HepG2 (cell line): ENCODE results near the gene BLCAP. TPM values are rescaled to one million over a fixed set of nuclear protein-coding genes. Genes with fewer than 3 reads are reported as not detected.
A peak's percentile ranks its signal among the peaks of the same experiment; 100 is the strongest.

Experiments used
- ATAC-seq: fragments of 200-7000 bp; cut with Tn5 transposase; 3 replicates; pipeline ENCODE4 v1.9.1; 2020; ENCODE audit warnings: mild to moderate bottlenecking, moderate library complexity
- BruUV-seq: library from RNA; stranded (reverse); fragments of 400-500 nt; replicated peaks from 2 replicates; lab custom pipeline; 2021; lab: Mats Ljungman, UMichigan
- CTCF ChIA-PET: fragments of 300-600 bp; formaldehyde crosslinking; extraction: SDS; loops from one replicate; lab custom pipeline; 2021; ENCODE audit warnings: low total read pairs, inconsistent platforms, low intra/inter-chr PET ratio; lab: Yijun Ruan, JAX
- POLR2A ChIA-PET: fragments of 350-600 bp; sonication (Branson Sonifier 250); formaldehyde crosslinking; loops from one replicate; lab custom pipeline; 2020; ENCODE audit warnings: antibody characterized with exemption, inconsistent platforms; lab: Yijun Ruan, JAX
- DNase-seq: peaks from one replicate; pipeline ENCODE4 v3.0.0-alpha.2; 2015; ENCODE audit warnings: low spot score
- FAIRE-seq: peaks from 3 replicates; lab custom pipeline; 2011; peaks lifted over from hg19 to GRCh38; lab: Jason Lieb, UNC
- H2AFZ ChIP-seq: one replicate; pipeline ENCODE4 v1.6.1; 2011; ENCODE audit warnings: low read length, inconsistent platforms
- H3K27ac ChIP-seq: fragments of 300-600 bp; 3 replicates; pipeline ENCODE4 v1.8.0; 2011; ENCODE audit warnings: mixed run types, mild to moderate bottlenecking, mixed read lengths, low read length, inconsistent platforms; ENCODE audit not compliant: insufficient read depth; ENCODE audit errors: extremely low read length
- H3K27me3 ChIP-seq, 2 experiments: fragments of 200-600 bp in 1 of 2; 2 replicates in 1 of 2; 3 replicates in 1 of 2; pipeline versions ENCODE4 v1.6.0 to v1.8.0; 2011; ENCODE audit warnings: low read length in 2 of 2, mild to moderate bottlenecking in 2 of 2, moderate library complexity in 2 of 2, inconsistent platforms in 1 of 2; ENCODE audit not compliant: insufficient read depth in 2 of 2, control insufficient read depth in 1 of 2
- H3K36me3 ChIP-seq, 2 experiments: fragments of 200-600 bp in 1 of 2; replicated peaks in 1 of 2; 2 replicates in 1 of 2; 3 replicates in 1 of 2; pipeline versions ENCODE4 v1.5.1 to v1.8.0; 2011; ENCODE audit warnings: low read length in 2 of 2, inconsistent platforms in 1 of 2; ENCODE audit not compliant: insufficient read depth in 2 of 2, control insufficient read depth in 1 of 2
- H3K4me1 ChIP-seq: 2 replicates; pipeline ENCODE4 v1.5.1; 2012; ENCODE audit warnings: low read length, inconsistent platforms; ENCODE audit not compliant: insufficient read depth
- H3K4me2 ChIP-seq: 2 replicates; pipeline ENCODE4 v1.6.0; 2011; ENCODE audit warnings: low read depth, low read length, inconsistent platforms
- H3K4me3 ChIP-seq, 3 experiments: fragments of 200-600 bp in 1 of 3; sonication (generic), shearing (Covaris generic) in 1 of 3; replicated peaks in 1 of 3; 2 replicates each; pipeline ENCODE4 v1.5.1; 2011 to 2016; ENCODE audit warnings: low read length in 3 of 3, inconsistent platforms in 2 of 3, low read depth in 2 of 3, mild to moderate bottlenecking in 2 of 3, control low read depth in 1 of 3, mixed read lengths in 1 of 3; ENCODE audit not compliant: insufficient read depth in 1 of 3
- H3K79me2 ChIP-seq: one replicate; pipeline ENCODE4 v1.6.1; 2011; ENCODE audit warnings: low read length, inconsistent platforms; ENCODE audit not compliant: insufficient read depth
- H3K9ac ChIP-seq: 2 replicates; pipeline ENCODE4 v1.6.0; 2011; ENCODE audit warnings: mild to moderate bottlenecking, low read depth, low read length, inconsistent platforms; ENCODE audit not compliant: insufficient read depth
- H3K9me3 ChIP-seq: 2 replicates; pipeline ENCODE4 v1.5.1; 2012; ENCODE audit warnings: mild to moderate bottlenecking, low read length
- H4K20me1 ChIP-seq: 2 replicates; pipeline ENCODE4 v1.6.0; 2011; ENCODE audit warnings: inconsistent platforms, mild to moderate bottlenecking, low read length, moderate library complexity; ENCODE audit not compliant: insufficient read depth
- ARNT ChIP-seq: fragments of 450-650 bp; IDR thresholded peaks from 2 replicates; pipeline ENCODE4 v1.6.1; 2017
- SMC3 ChIP-seq: IDR thresholded peaks from 2 replicates; pipeline ENCODE4 v1.6.1; 2011; ENCODE audit warnings: low read length, improper control_type of control experiment
- STAG1 ChIP-seq: sonication (generic); formaldehyde crosslinking; IDR thresholded peaks from 2 replicates; pipeline ENCODE4 v1.4.0; 2020; ENCODE audit warnings: missing genetic modification reagents
- TSC22D2 ChIP-seq: sonication (generic); formaldehyde crosslinking; IDR thresholded peaks from 2 replicates; pipeline ENCODE4 v1.5.1; 2020; ENCODE audit warnings: missing genetic modification reagents, mild to moderate bottlenecking, borderline replicate concordance
- ZC3H13 ChIP-seq: sonication (generic); formaldehyde crosslinking; IDR thresholded peaks from 2 replicates; pipeline ENCODE4 v1.8.1; 2023; ENCODE audit warnings: mild to moderate bottlenecking, missing genetic modification reagents, moderate library complexity
- ZNF124 ChIP-seq: sonication (generic); formaldehyde crosslinking; IDR thresholded peaks from 2 replicates; pipeline ENCODE4 v1.4.0; 2020; ENCODE audit warnings: missing genetic modification reagents
- ZNF337 ChIP-seq: sonication (generic); formaldehyde crosslinking; IDR thresholded peaks from 2 replicates; pipeline ENCODE4 v1.5.1; 2020; ENCODE audit warnings: missing genetic modification reagents, low read depth, mild to moderate bottlenecking, borderline replicate concordance
- WGBS: methylation state at CpG from one replicate; pipeline ENCODE4 v1.1.6; 2017; ENCODE audit warnings: low lambda C conversion rate; 5-methylcytosine and 5-hydroxymethylcytosine counted together
- in situ Hi-C: cut with HindIII; loops from 2 replicates; pipeline ENCODE4 v1.10.0; 2017; ENCODE audit warnings: low pct_unique_long_range_greater_than_20kb; ENCODE audit not compliant: extremely low pct_ligation_motif_present
- intact Hi-C: fragments of 100-400 bp; cut with micrococcal nuclease; formaldehyde crosslinking; loops from one replicate; pipeline ENCODE4 v1.10.0; 2022; ENCODE audit not compliant: unreplicated experiment
- polyA plus RNA-seq, 8 experiments: library from polyadenylated mRNA; depleted of rRNA in 3 of 8; stranded (reverse) in 7 of 8; unstranded in 1 of 8; fragments of >200 nt; fragmentation: Illumina TruSeq in 4 of 8; extraction: Trizol in 4 of 8; gene quantifications; 2 replicates each; pipeline versions ENCODE4 v1.2.1 to v1.2.3, GENCODE V29; 2011 to 2016; ENCODE audit warnings: low read depth in 4 of 8, missing spikeins in 1 of 8, mixed read lengths in 1 of 8; ENCODE audit not compliant: insufficient read depth in 1 of 8
- total RNA-seq, 5 experiments: library from RNA; depleted of rRNA; stranded (reverse); fragments of >200 nt; fragmentation: Illumina TruSeq; extraction: Trizol; gene quantifications; 2 replicates each; pipeline ENCODE4 v1.2.3, GENCODE V29; 2016; ENCODE audit warnings: low read depth in 1 of 5
- TF ChIP-seq, protein P1 (sequence below): IDR thresholded peaks from 2 replicates; pipeline ENCODE4 v1.6.1; 2016; ENCODE audit warnings: missing biosample characterization, missing genetic modification reagents, low read depth
- TF ChIP-seq, protein P2 (sequence below): sonication (generic); formaldehyde crosslinking; IDR thresholded peaks from 2 replicates; pipeline ENCODE4 v1.4.0; 2020; ENCODE audit warnings: missing genetic modification reagents
- TF ChIP-seq, protein P3 (sequence below): sonication (generic); formaldehyde crosslinking; IDR thresholded peaks from 2 replicates; pipeline ENCODE4 v1.4.0; 2020; ENCODE audit warnings: missing genetic modification reagents
- TF ChIP-seq, protein P4 (sequence below): IDR thresholded peaks from 2 replicates; pipeline ENCODE4 v1.6.1; 2016; ENCODE audit warnings: mild to moderate bottlenecking, missing biosample characterization, missing genetic modification reagents
- TF ChIP-seq, protein P5 (sequence below): sonication (generic); formaldehyde crosslinking; IDR thresholded peaks from 2 replicates; pipeline ENCODE4 v1.4.0; 2020; ENCODE audit warnings: missing genetic modification reagents
- TF ChIP-seq, protein P6 (sequence below): sonication (generic); formaldehyde crosslinking; IDR thresholded peaks from 2 replicates; pipeline ENCODE4 v1.5.0; 2020; ENCODE audit warnings: mild to moderate bottlenecking, missing genetic modification reagents, moderate library complexity

Gene BLCAP
- total and polyA plus RNA-seq, 2 of the 13 experiments (the other 11 are each of a cell fraction or from before 2014, with no cell fraction given): 52.4 to 86.8 TPM

DNA sequence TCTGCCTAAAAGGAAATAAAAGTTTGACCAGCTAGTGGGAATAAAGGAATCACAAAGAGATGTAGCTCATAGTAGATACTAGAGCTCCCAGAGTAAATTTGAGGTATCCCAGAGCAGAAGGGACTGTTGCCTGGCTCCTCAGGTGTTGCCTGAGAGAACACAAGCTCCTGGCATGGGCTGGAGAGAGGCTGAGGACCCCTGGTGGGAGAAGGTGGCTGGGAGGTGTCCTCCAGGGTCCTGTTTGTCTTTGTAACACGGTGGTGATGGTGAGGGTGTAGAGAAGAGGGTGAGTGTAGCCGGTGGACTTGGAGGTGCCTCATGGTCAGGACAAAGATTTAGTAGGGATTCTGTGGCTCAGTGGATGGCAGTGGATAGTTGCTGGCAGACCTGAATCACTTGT, 34.7 kb downstream of the BLCAP start:
- Histone ChIP-seq H3K27ac (no peak overlapping the region), H4K20me1 (no peaks in the 10 kb centered on the region), H3K9me3 (no peaks in the 10 kb centered on the region), H3K27me3 (no peaks in the 10 kb centered on the region), H3K9ac (no peak overlapping the region), H3K4me2 (no peak overlapping the region), H2AFZ (no peak overlapping the region), H3K4me3 (no peak overlapping the region), H3K36me3 (no peaks in the 10 kb centered on the region), H3K4me1 (no peaks in the 10 kb centered on the region), H3K79me2 (no peaks in the 10 kb centered on the region)
- intact Hi-C loops: no loop called here
- 32% methylated on average over 2 of the region's 2 CpGs for WGBS
- FAIRE-seq: peak; percentile 43
- TF ChIP-seq TSC22D2 (CRISPR knock-in tag) (no peak), STAG1 (CRISPR knock-in tag) (peak; percentile 37), ZNF124 (no peak), ARNT (no peak), SMC3 (peak; percentile 35; the same call in 1 of the 2 replicates), ZNF337 (CRISPR knock-in tag) (no peak), ZC3H13 (no peak)
- TF ChIP-seq, protein P1, sequence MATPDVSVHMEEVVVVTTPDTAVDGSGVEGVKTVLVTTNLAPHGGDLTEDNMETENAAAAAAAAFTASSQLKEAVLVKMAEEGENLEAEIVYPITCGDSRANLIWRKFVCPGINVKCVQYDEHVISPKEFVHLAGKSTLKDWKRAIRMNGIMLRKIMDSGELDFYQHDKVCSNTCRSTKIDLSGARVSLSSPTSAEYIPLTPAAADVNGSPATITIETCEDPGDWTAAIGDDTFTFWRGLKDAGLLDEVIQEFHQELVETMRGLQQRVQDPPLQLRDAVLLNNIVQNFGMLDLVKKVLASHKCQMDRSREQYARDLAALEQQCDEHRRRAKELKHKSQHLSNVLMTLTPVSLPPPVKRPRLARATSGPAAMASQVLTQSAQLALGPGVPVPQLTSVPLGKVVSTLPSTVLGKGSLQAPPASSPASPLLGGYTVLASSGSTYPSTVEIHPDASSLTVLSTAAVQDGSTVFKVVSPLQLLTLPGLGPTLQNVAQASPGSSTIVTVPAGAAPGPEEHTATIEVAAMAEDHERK (CRISPR knock-in tag): no peak
- TF ChIP-seq, protein P2, sequence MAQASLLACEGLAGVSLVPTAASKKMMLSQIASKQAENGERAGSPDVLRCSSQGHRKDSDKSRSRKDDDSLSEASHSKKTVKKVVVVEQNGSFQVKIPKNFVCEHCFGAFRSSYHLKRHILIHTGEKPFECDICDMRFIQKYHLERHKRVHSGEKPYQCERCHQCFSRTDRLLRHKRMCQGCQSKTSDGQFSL: no peak
- TF ChIP-seq, protein P3, sequence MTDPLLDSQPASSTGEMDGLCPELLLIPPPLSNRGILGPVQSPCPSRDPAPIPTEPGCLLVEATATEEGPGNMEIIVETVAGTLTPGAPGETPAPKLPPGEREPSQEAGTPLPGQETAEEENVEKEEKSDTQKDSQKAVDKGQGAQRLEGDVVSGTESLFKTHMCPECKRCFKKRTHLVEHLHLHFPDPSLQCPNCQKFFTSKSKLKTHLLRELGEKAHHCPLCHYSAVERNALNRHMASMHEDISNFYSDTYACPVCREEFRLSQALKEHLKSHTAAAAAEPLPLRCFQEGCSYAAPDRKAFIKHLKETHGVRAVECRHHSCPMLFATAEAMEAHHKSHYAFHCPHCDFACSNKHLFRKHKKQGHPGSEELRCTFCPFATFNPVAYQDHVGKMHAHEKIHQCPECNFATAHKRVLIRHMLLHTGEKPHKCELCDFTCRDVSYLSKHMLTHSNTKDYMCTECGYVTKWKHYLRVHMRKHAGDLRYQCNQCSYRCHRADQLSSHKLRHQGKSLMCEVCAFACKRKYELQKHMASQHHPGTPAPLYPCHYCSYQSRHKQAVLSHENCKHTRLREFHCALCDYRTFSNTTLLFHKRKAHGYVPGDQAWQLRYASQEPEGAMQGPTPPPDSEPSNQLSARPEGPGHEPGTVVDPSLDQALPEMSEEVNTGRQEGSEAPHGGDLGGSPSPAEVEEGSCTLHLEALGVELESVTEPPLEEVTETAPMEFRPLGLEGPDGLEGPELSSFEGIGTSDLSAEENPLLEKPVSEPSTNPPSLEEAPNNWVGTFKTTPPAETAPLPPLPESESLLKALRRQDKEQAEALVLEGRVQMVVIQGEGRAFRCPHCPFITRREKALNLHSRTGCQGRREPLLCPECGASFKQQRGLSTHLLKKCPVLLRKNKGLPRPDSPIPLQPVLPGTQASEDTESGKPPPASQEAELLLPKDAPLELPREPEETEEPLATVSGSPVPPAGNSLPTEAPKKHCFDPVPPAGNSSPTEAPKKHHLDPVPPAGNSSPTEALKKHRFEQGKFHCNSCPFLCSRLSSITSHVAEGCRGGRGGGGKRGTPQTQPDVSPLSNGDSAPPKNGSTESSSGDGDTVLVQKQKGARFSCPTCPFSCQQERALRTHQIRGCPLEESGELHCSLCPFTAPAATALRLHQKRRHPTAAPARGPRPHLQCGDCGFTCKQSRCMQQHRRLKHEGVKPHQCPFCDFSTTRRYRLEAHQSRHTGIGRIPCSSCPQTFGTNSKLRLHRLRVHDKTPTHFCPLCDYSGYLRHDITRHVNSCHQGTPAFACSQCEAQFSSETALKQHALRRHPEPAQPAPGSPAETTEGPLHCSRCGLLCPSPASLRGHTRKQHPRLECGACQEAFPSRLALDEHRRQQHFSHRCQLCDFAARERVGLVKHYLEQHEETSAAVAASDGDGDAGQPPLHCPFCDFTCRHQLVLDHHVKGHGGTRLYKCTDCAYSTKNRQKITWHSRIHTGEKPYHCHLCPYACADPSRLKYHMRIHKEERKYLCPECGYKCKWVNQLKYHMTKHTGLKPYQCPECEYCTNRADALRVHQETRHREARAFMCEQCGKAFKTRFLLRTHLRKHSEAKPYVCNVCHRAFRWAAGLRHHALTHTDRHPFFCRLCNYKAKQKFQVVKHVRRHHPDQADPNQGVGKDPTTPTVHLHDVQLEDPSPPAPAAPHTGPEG (CRISPR knock-in tag): no peak
- TF ChIP-seq, protein P4, sequence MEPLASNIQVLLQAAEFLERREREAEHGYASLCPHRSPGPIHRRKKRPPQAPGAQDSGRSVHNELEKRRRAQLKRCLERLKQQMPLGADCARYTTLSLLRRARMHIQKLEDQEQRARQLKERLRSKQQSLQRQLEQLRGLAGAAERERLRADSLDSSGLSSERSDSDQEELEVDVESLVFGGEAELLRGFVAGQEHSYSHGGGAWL (CRISPR knock-in tag): no peak
- TF ChIP-seq, protein P5, sequence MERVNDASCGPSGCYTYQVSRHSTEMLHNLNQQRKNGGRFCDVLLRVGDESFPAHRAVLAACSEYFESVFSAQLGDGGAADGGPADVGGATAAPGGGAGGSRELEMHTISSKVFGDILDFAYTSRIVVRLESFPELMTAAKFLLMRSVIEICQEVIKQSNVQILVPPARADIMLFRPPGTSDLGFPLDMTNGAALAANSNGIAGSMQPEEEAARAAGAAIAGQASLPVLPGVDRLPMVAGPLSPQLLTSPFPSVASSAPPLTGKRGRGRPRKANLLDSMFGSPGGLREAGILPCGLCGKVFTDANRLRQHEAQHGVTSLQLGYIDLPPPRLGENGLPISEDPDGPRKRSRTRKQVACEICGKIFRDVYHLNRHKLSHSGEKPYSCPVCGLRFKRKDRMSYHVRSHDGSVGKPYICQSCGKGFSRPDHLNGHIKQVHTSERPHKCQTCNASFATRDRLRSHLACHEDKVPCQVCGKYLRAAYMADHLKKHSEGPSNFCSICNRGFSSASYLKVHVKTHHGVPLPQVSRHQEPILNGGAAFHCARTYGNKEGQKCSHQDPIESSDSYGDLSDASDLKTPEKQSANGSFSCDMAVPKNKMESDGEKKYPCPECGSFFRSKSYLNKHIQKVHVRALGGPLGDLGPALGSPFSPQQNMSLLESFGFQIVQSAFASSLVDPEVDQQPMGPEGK: no peak
- TF ChIP-seq, protein P6, sequence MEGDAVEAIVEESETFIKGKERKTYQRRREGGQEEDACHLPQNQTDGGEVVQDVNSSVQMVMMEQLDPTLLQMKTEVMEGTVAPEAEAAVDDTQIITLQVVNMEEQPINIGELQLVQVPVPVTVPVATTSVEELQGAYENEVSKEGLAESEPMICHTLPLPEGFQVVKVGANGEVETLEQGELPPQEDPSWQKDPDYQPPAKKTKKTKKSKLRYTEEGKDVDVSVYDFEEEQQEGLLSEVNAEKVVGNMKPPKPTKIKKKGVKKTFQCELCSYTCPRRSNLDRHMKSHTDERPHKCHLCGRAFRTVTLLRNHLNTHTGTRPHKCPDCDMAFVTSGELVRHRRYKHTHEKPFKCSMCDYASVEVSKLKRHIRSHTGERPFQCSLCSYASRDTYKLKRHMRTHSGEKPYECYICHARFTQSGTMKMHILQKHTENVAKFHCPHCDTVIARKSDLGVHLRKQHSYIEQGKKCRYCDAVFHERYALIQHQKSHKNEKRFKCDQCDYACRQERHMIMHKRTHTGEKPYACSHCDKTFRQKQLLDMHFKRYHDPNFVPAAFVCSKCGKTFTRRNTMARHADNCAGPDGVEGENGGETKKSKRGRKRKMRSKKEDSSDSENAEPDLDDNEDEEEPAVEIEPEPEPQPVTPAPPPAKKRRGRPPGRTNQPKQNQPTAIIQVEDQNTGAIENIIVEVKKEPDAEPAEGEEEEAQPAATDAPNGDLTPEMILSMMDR (CRISPR knock-in tag): peak; percentile 47
- ChIA-PET CTCF (no interaction called here), POLR2A (interaction anchor here (0.9 kb wide), 1 partner anchor 12 kb away, joined by 4 read pairs; no protein-coding TSS in a partner anchor)
- DNase-seq: no peak
- BruUV-seq: no TSS peak
- in situ Hi-C loops: no loop called here
- peak; percentile 54 for ATAC-seq
